MM.1S (cell line): Measurements from ENCODE around the gene TMEM271.

ENCODE experiments used
- EZH2 ChIP-seq: fragments of 300-600 bp; sonication (generic); optimal IDR thresholded peaks from 2 replicates; pipeline ENCODE3; 2017; ENCODE audit warnings: low read depth, mild to moderate bottlenecking, antibody characterized with exemption, low read length, mixed read lengths
- EZH2phosphoT487 ChIP-seq: fragments of 300-600 bp; sonication (generic); IDR thresholded peaks from 2 replicates; pipeline ENCODE4 v1.6.1; 2018; ENCODE audit warnings: antibody characterized with exemption, low read length
- TF ChIP-seq, protein P1 (sequence below): fragments of 300-600 bp; sonication (generic); IDR thresholded peaks from 2 replicates; pipeline ENCODE4 v1.5.1; 2016; ENCODE audit warnings: antibody characterized with exemption, low read length, mixed read lengths

DNA sequence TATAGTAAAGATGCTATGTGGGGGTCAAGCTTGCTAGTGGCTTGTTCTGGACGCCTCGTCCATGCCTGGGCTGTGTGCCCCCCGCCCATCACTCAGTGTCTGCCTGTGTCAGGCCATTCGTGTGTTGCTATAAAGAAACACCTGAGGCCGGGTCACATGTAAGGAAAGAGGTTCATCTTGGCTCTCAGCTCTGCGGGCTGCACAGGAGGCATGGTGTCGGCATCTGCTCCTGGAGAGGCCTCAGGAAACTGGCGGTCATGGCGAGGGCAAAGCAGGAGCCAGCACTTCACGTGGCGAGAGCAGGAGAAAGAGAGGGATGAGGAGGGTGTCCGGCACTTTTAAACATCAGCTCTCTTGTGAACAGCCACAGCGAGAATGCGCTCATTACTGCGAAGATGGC lies 51.9 kb downstream of the TMEM271 start:
- TF ChIP-seq, protein P1, sequence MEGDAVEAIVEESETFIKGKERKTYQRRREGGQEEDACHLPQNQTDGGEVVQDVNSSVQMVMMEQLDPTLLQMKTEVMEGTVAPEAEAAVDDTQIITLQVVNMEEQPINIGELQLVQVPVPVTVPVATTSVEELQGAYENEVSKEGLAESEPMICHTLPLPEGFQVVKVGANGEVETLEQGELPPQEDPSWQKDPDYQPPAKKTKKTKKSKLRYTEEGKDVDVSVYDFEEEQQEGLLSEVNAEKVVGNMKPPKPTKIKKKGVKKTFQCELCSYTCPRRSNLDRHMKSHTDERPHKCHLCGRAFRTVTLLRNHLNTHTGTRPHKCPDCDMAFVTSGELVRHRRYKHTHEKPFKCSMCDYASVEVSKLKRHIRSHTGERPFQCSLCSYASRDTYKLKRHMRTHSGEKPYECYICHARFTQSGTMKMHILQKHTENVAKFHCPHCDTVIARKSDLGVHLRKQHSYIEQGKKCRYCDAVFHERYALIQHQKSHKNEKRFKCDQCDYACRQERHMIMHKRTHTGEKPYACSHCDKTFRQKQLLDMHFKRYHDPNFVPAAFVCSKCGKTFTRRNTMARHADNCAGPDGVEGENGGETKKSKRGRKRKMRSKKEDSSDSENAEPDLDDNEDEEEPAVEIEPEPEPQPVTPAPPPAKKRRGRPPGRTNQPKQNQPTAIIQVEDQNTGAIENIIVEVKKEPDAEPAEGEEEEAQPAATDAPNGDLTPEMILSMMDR, result no peak
- TF ChIP-seq EZH2 (no peak), EZH2phosphoT487 (no peak)
